Measurements from ENCODE around the gene FSTL3. TPM values are rescaled to one million over a fixed set of nuclear protein-coding genes. Genes with fewer than 3 reads are reported as not detected.
A peak's percentile ranks its signal among the peaks of the same experiment; 100 is the strongest.
"Not testable (repeated sequence)": the region's sequence is repeated elsewhere in the genome, so short reads cannot be mapped to it uniquely, and the experiment has no call there.

FSTL3 gene
- total and polyA plus RNA-seq, 2 of the 13 experiments (the other 11 are each of a cell fraction or from before 2014, with no cell fraction given): 13.5 to 15.6 TPM

DNA sequence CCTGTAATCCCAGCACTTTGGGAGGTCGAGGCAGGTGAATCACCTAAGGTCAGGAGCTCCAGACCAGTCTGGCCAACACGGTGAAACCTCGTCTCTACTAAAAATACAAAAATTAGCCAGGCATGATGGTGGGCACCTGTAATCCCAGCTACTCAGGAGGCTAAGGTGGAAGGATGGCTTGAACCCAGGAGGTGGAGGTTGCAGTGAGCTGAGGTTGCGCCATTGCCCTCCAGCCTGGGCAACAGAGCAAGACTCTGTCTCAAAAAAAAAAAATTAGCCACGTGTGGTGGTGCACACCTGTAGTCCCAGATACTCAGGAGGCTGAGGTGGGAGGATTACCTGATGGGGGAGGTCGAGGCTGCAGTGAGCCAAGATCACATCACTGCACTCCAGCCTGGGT is 26.7 kb downstream of the FSTL3 start:
- TF ChIP-seq ZNF550 (CRISPR knock-in tag; IDR thresholded peaks at IDR 0.05; ENCODE audit: borderline replicate concordance) (0 out of 2 replicates have a peak, but pooled peaks have one; percentile 10), ZNF121 (CRISPR knock-in tag; IDR thresholded peaks at IDR 0.05) (peak; percentile 80), ZNF460 (CRISPR knock-in tag; IDR thresholded peaks at IDR 0.05; ENCODE audit: borderline replicate concordance) (peak; percentile 42; the same call in 1 of the 2 replicates)
- TF ChIP-seq, protein P1, sequence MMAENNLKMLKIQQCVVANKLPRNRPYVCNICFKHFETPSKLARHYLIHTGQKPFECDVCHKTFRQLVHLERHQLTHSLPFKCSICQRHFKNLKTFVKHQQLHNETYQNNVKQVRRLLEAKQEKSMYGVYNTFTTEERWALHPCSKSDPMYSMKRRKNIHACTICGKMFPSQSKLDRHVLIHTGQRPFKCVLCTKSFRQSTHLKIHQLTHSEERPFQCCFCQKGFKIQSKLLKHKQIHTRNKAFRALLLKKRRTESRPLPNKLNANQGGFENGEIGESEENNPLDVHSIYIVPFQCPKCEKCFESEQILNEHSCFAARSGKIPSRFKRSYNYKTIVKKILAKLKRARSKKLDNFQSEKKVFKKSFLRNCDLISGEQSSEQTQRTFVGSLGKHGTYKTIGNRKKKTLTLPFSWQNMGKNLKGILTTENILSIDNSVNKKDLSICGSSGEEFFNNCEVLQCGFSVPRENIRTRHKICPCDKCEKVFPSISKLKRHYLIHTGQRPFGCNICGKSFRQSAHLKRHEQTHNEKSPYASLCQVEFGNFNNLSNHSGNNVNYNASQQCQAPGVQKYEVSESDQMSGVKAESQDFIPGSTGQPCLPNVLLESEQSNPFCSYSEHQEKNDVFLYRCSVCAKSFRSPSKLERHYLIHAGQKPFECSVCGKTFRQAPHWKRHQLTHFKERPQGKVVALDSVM (CRISPR knock-in tag; IDR thresholded peaks at IDR 0.05): peak; percentile 81; the same call in 1 of the 2 replicates
- H3K9me3 ChIP-seq (ENCODE audit: low read length); ATAC-seq; H3K79me2 ChIP-seq (ENCODE audit: insufficient read depth, low read length); H2AFZ ChIP-seq (ENCODE audit: low read length); BruUV-seq (replicated peaks); H3K36me3 ChIP-seq (replicated peaks in 1 of 2; ENCODE audit: control insufficient read depth in 1 of 2, insufficient read depth in 2 of 2, low read length in 2 of 2); CTCF ChIA-PET (ENCODE audit: low intra/inter-chr PET ratio, low total read pairs); H4K20me1 ChIP-seq (ENCODE audit: insufficient read depth, low read length); H3K27me3 ChIP-seq (ENCODE audit: control insufficient read depth in 1 of 2, insufficient read depth in 2 of 2, low read length in 2 of 2); FAIRE-seq; in situ Hi-C loops (cut with HindIII; ENCODE audit: extremely low pct_ligation_motif_present, low pct_unique_long_range_greater_than_20kb); intact Hi-C loops (cut with micrococcal nuclease; ENCODE audit: unreplicated experiment); DNase-seq (ENCODE audit: low spot score): not testable (repeated sequence)
- peak overlapping the region; percentile 69 for H3K27ac ChIP-seq (ENCODE audit: extremely low read length, insufficient read depth, low read length)
- peak overlapping the region; percentile 72 to 83 (median 76) for H3K4me3 ChIP-seq (replicated peaks in 1 of 3; ENCODE audit: insufficient read depth in 1 of 3, low read depth in 2 of 3, low read length in 3 of 3)
- WGBS (ENCODE audit: low lambda C conversion rate): 57% methylated on average over 6 of the region's 6 CpGs
- H3K4me2 ChIP-seq (ENCODE audit: low read depth, low read length): peak overlapping the region; percentile 70
- POLR2A ChIA-PET: interaction anchor here (1.1 to 3.6 kb wide), 12 partner anchors 8 to 172 kb away, joined by 4 to 56 read pairs (median 8); partner anchors contain the start of genes CDC34, FSTL3, PRSS57 and RNF126
- peak overlapping the region; percentile 70 for H3K9ac ChIP-seq (ENCODE audit: insufficient read depth, low read depth, low read length)
- H3K4me1 ChIP-seq (ENCODE audit: insufficient read depth, low read length): peaks cover 42% of the 10 kb centered on the region

DNA sequence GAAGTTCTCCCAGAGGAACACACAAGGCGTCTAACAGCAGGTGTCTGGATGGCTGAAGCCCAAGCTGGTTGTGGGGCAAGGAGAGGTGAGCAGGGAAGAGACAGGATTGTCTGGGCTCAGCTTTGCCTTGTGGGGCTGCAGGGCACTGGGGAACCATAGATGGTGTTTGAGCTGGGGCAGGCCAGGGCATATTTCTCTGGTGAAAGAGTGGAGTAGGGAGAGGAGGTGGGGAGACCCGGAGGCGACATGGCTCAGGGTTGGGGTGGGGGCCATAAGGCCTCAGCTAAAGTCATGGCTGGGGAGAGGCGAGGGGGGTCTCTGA is 27.1 kb downstream of the FSTL3 start:
- Histone ChIP-seq H3K79me2 (ENCODE audit: insufficient read depth, low read length) (no peaks in the 10 kb centered on the region), H3K36me3 (replicated peaks in 1 of 2; ENCODE audit: control insufficient read depth in 1 of 2, insufficient read depth in 2 of 2, low read length in 2 of 2) (no peaks in the 10 kb centered on the region), H3K4me1 (ENCODE audit: insufficient read depth, low read length) (peaks cover 47% of the 10 kb centered on the region), H3K9ac (ENCODE audit: insufficient read depth, low read depth, low read length) (peak overlapping the region; percentile 70), H4K20me1 (ENCODE audit: insufficient read depth, low read length) (no peaks in the 10 kb centered on the region), H3K27ac (ENCODE audit: extremely low read length, insufficient read depth, low read length) (peak overlapping the region; percentile 69), H2AFZ (ENCODE audit: low read length) (no peak overlapping the region), H3K4me2 (ENCODE audit: low read depth, low read length) (peak overlapping the region; percentile 70), H3K4me3 (replicated peaks in 1 of 3; ENCODE audit: insufficient read depth in 1 of 3, low read depth in 2 of 3, low read length in 3 of 3) (peak overlapping the region; percentile 72 to 83 (median 76)), H3K27me3 (ENCODE audit: control insufficient read depth in 1 of 2, insufficient read depth in 2 of 2, low read length in 2 of 2) (no peaks in the 10 kb centered on the region; a peak in 1 of 5 replicates), H3K9me3 (ENCODE audit: low read length) (no peaks in the 10 kb centered on the region)
- ATAC-seq (no peak), FAIRE-seq (no peak), DNase-seq (ENCODE audit: low spot score) (no peak)
- BruUV-seq (replicated peaks): TSS peak; percentile 78
- ChIA-PET CTCF (ENCODE audit: low intra/inter-chr PET ratio, low total read pairs) (no interaction called here), POLR2A (interaction anchor here (0.6 to 3.6 kb wide), 22 partner anchors 8 to 211 kb away, joined by 3 to 56 read pairs (median 6); partner anchors contain the start of genes BSG, CDC34, FSTL3 and PRSS57)
- 17% methylated on average over 4 of the region's 4 CpGs for WGBS (ENCODE audit: low lambda C conversion rate)
- intact Hi-C loops (cut with micrococcal nuclease; ENCODE audit: unreplicated experiment): no loop called here
- in situ Hi-C loops (cut with HindIII; ENCODE audit: extremely low pct_ligation_motif_present, low pct_unique_long_range_greater_than_20kb): no loop called here
- TF ChIP-seq, protein P2, sequence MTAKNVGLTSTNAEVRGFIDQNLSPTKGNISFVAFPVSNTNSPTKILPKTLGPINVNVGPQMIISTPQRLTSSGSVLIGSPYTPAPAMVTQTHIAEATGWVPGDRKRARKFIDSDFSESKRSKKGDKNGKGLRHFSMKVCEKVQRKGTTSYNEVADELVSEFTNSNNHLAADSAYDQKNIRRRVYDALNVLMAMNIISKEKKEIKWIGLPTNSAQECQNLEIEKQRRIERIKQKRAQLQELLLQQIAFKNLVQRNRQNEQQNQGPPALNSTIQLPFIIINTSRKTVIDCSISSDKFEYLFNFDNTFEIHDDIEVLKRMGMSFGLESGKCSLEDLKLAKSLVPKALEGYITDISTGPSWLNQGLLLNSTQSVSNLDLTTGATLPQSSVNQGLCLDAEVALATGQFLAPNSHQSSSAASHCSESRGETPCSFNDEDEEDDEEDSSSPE (CRISPR knock-in tag; IDR thresholded peaks at IDR 0.05): no peak
- no peak for TF ChIP-seq KAT2B (IDR thresholded peaks at IDR 0.05; ENCODE audit: borderline replicate concordance, low read depth, low read length)
- no peak for TF ChIP-seq NCOR1 (IDR thresholded peaks at IDR 0.05; ENCODE audit: borderline replicate concordance, low read length)
- TF ChIP-seq, protein P3, sequence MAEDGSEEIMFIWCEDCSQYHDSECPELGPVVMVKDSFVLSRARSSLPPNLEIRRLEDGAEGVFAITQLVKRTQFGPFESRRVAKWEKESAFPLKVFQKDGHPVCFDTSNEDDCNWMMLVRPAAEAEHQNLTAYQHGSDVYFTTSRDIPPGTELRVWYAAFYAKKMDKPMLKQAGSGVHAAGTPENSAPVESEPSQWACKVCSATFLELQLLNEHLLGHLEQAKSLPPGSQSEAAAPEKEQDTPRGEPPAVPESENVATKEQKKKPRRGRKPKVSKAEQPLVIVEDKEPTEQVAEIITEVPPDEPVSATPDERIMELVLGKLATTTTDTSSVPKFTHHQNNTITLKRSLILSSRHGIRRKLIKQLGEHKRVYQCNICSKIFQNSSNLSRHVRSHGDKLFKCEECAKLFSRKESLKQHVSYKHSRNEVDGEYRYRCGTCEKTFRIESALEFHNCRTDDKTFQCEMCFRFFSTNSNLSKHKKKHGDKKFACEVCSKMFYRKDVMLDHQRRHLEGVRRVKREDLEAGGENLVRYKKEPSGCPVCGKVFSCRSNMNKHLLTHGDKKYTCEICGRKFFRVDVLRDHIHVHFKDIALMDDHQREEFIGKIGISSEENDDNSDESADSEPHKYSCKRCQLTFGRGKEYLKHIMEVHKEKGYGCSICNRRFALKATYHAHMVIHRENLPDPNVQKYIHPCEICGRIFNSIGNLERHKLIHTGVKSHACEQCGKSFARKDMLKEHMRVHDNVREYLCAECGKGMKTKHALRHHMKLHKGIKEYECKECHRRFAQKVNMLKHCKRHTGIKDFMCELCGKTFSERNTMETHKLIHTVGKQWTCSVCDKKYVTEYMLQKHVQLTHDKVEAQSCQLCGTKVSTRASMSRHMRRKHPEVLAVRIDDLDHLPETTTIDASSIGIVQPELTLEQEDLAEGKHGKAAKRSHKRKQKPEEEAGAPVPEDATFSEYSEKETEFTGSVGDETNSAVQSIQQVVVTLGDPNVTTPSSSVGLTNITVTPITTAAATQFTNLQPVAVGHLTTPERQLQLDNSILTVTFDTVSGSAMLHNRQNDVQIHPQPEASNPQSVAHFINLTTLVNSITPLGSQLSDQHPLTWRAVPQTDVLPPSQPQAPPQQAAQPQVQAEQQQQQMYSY (CRISPR knock-in tag; IDR thresholded peaks at IDR 0.05): no peak

All from HepG2 (cell line).